ENCODE data around the gene KCNK13.

Gene KCNK13

DNA sequence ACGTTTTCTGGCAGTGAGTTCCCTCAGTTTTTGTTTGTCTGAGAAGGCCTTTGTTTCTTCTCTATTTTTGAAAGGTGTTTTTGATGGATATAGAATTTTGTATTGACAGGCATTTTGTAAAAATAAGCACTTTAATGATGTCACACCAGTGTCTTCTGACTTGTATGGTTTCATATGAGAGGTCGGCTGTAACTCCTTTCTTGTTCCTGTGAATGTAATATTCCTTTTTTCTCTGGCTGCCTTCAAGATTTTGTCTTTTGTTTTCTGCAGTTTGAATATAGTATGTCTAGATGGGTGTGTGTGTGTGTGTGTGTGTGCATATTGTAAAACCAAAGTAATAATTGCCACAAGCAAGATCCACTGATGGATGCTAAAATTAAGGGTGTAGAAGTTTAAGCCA is 126.8 kb downstream of the KCNK13 start:
- Histone ChIP-seq H3K27me3 (ENCODE audit: control insufficient read depth, low read length) (no peaks in the 10 kb centered on the region), H3K4me1 (ENCODE audit: control insufficient read depth, low read length) (no peaks in the 10 kb centered on the region), H3K9me2 (replicated peaks; ENCODE audit: control insufficient read depth, low read length) (no peaks in the 10 kb centered on the region), H3K4me3 (ENCODE audit: low read length) (no peak overlapping the region), H3K79me2 (ENCODE audit: control insufficient read depth, low read length) (no peaks in the 10 kb centered on the region), H3K36me3 (ENCODE audit: control insufficient read depth, low read length) (no peaks in the 10 kb centered on the region), H4K20me1 (ENCODE audit: control insufficient read depth, insufficient read depth, low read depth, low read length) (no peaks in the 10 kb centered on the region), H3K9me3 (ENCODE audit: control insufficient read depth, insufficient read depth, low read length) (no peaks in the 10 kb centered on the region; the same call in 1 of the 2 replicates), H3F3A (ENCODE audit: control insufficient read depth, insufficient read depth) (no peaks in the 10 kb centered on the region), H3K4me2 (ENCODE audit: low read length) (no peak overlapping the region), H3K27ac (ENCODE audit: low read depth, low read length) (no peak overlapping the region)
- TF ChIP-seq, protein P1, sequence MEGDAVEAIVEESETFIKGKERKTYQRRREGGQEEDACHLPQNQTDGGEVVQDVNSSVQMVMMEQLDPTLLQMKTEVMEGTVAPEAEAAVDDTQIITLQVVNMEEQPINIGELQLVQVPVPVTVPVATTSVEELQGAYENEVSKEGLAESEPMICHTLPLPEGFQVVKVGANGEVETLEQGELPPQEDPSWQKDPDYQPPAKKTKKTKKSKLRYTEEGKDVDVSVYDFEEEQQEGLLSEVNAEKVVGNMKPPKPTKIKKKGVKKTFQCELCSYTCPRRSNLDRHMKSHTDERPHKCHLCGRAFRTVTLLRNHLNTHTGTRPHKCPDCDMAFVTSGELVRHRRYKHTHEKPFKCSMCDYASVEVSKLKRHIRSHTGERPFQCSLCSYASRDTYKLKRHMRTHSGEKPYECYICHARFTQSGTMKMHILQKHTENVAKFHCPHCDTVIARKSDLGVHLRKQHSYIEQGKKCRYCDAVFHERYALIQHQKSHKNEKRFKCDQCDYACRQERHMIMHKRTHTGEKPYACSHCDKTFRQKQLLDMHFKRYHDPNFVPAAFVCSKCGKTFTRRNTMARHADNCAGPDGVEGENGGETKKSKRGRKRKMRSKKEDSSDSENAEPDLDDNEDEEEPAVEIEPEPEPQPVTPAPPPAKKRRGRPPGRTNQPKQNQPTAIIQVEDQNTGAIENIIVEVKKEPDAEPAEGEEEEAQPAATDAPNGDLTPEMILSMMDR (IDR thresholded peaks at IDR 0.05; ENCODE audit: low read depth, low read length, poor library complexity, severe bottlenecking) = no peak
- TF ChIP-seq EZH2phosphoT487 (IDR thresholded peaks at IDR 0.05; ENCODE audit: borderline replicate concordance, low read length) = no peak

DNA sequence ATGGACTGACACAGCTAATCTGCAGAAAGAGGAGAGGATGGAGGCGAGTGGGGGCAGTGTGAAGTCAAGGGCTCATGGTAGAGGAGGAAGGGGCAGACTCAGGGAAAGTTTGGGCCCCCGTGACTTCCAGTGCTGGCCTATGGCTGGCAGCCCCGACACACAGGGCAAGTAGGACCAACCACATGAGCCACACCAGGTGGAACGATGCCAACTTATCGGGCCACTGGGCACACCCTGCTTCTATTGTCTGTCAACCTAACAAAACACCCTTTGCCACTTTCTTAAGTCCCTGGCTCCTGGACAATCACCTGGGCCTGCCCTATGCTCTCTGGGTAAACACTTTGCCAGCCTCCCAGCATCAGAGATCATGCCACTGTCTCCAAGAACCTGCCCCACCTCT is 129.4 kb downstream of the KCNK13 start:
- H3K27me3 ChIP-seq (ENCODE audit: control insufficient read depth, low read length) = no peaks in the 10 kb centered on the region
- no peaks in the 10 kb centered on the region for H3K79me2 ChIP-seq (ENCODE audit: control insufficient read depth, low read length)
- no peaks in the 10 kb centered on the region for H4K20me1 ChIP-seq (ENCODE audit: control insufficient read depth, insufficient read depth, low read depth, low read length)
- no peaks in the 10 kb centered on the region for H3K36me3 ChIP-seq (ENCODE audit: control insufficient read depth, low read length)
- no peaks in the 10 kb centered on the region; the same call in 1 of the 2 replicates for H3K9me3 ChIP-seq (ENCODE audit: control insufficient read depth, insufficient read depth, low read length)
- TF ChIP-seq, protein P1 (IDR thresholded peaks at IDR 0.05; ENCODE audit: low read depth, low read length, poor library complexity, severe bottlenecking) = no peak
- no peak for TF ChIP-seq EZH2phosphoT487 (IDR thresholded peaks at IDR 0.05; ENCODE audit: borderline replicate concordance, low read length)
- H3F3A ChIP-seq (ENCODE audit: control insufficient read depth, insufficient read depth) = no peaks in the 10 kb centered on the region
- H3K4me2 ChIP-seq (ENCODE audit: low read length) = no peak overlapping the region
- no peak overlapping the region for H3K27ac ChIP-seq (ENCODE audit: low read depth, low read length)
- no peaks in the 10 kb centered on the region for H3K4me1 ChIP-seq (ENCODE audit: control insufficient read depth, low read length)
- H3K9me2 ChIP-seq (replicated peaks; ENCODE audit: control insufficient read depth, low read length) = no peaks in the 10 kb centered on the region
- no peak overlapping the region for H3K4me3 ChIP-seq (ENCODE audit: low read length)

DNA sequence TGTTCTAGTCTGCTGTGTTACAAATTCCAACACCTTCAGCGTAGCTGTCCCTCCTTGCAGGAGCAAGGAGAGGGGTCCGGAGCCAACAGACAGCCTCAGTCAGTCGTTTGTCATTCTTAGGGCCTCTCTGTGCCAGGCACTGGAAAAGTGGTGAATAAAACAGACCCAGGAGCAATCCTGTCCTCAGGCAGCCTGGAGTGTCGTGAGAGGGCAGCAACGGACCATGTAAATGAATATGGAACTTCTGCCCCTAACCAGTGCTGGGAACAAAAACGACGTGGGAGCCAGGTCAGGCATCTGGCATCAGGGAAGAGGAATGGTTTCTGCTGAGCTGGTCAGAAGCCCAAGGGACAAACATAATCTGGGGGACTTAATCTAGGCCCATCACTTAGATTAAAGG is 129.8 kb downstream of the KCNK13 start:
- H3K27ac ChIP-seq (ENCODE audit: low read depth, low read length) = no peak overlapping the region
- H3F3A ChIP-seq (ENCODE audit: control insufficient read depth, insufficient read depth) = no peaks in the 10 kb centered on the region
- no peak overlapping the region for H3K4me3 ChIP-seq (ENCODE audit: low read length)
- no peaks in the 10 kb centered on the region for H3K4me1 ChIP-seq (ENCODE audit: control insufficient read depth, low read length)
- H4K20me1 ChIP-seq (ENCODE audit: control insufficient read depth, insufficient read depth, low read depth, low read length) = no peaks in the 10 kb centered on the region
- H3K9me3 ChIP-seq (ENCODE audit: control insufficient read depth, insufficient read depth, low read length) = no peaks in the 10 kb centered on the region; the same call in 1 of the 2 replicates
- no peaks in the 10 kb centered on the region for H3K9me2 ChIP-seq (replicated peaks; ENCODE audit: control insufficient read depth, low read length)
- no peaks in the 10 kb centered on the region for H3K27me3 ChIP-seq (ENCODE audit: control insufficient read depth, low read length)
- no peaks in the 10 kb centered on the region for H3K79me2 ChIP-seq (ENCODE audit: control insufficient read depth, low read length)
- no peak for TF ChIP-seq EZH2phosphoT487 (IDR thresholded peaks at IDR 0.05; ENCODE audit: borderline replicate concordance, low read length)
- TF ChIP-seq, protein P1 (IDR thresholded peaks at IDR 0.05; ENCODE audit: low read depth, low read length, poor library complexity, severe bottlenecking) = no peak
- no peak overlapping the region for H3K4me2 ChIP-seq (ENCODE audit: low read length)
- no peaks in the 10 kb centered on the region for H3K36me3 ChIP-seq (ENCODE audit: control insufficient read depth, low read length)
